Vagina (tissue), 2 donors: ENCODE measurements around the gene MOBP.

ENCODE experiments used
- POLR2A ChIP-seq, 2 donors: fragments of 450-650 bp; IDR thresholded peaks; one replicate each; pipeline ENCODE4 v1.6.1; 2017; ENCODE audit warnings: antibody characterized with exemption in 2 of 2, mild to moderate bottlenecking in 2 of 2, moderate library complexity in 2 of 2
- POLR2AphosphoS5 ChIP-seq, 2 donors: sonication (generic); formaldehyde crosslinking; IDR thresholded peaks; one replicate each; pipeline ENCODE4 v1.9.0; 2017; ENCODE audit warnings: antibody characterized with exemption in 2 of 2, mild to moderate bottlenecking in 2 of 2, low read depth in 1 of 2; ENCODE audit not compliant: insufficient read depth in 1 of 2
- TF ChIP-seq, protein P1 (sequence below), 3 experiments: fragments of 450-650 bp in 2 of 3; fragments of 200-600 bp in 1 of 3; sonication (generic) in 1 of 3; IDR thresholded peaks; one replicate each; pipeline ENCODE4 v1.5.1; 2017 to 2019; ENCODE audit warnings: antibody characterized with exemption in 3 of 3, mild to moderate bottlenecking in 2 of 3, moderate library complexity in 2 of 3

DNA sequence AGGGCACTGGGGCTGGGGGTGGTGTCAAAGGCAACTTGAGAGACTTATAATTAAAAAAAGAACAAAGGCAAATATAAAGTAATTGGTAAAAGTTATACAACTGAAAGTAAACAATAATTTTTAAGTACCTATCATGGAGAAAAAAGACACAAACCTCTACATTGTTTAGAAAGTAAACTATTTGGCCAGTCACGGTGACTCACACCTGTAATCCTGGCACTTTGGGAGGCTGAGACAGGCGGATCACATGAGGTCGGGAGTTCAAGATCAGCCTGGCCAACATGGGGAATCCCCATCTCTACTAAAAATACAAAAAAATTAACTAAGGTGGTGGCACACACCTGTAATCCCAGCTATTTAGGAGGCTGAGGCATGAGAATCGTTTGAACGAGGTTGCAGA lies 35.1 kb upstream of the MOBP start:
- TF ChIP-seq, protein P1, sequence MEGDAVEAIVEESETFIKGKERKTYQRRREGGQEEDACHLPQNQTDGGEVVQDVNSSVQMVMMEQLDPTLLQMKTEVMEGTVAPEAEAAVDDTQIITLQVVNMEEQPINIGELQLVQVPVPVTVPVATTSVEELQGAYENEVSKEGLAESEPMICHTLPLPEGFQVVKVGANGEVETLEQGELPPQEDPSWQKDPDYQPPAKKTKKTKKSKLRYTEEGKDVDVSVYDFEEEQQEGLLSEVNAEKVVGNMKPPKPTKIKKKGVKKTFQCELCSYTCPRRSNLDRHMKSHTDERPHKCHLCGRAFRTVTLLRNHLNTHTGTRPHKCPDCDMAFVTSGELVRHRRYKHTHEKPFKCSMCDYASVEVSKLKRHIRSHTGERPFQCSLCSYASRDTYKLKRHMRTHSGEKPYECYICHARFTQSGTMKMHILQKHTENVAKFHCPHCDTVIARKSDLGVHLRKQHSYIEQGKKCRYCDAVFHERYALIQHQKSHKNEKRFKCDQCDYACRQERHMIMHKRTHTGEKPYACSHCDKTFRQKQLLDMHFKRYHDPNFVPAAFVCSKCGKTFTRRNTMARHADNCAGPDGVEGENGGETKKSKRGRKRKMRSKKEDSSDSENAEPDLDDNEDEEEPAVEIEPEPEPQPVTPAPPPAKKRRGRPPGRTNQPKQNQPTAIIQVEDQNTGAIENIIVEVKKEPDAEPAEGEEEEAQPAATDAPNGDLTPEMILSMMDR (IDR thresholded peaks at IDR 0.05), result no peak
- TF ChIP-seq POLR2AphosphoS5 (IDR thresholded peaks at IDR 0.05; ENCODE audit: insufficient read depth in 1 of 2, low read depth in 1 of 2) (no peak), POLR2A (IDR thresholded peaks at IDR 0.05) (no peak)
